Activated naive CD4-positive, alpha-beta T cell treated with Interleukin-2 at 50 U/mL for 16 hours (primary cell): ENCODE measurements around the gene IGFBP3.

Experiments used
- DNase-seq: peaks from one replicate; pipeline ENCODE4 v3.0.0-alpha.2; 2020

Gene IGFBP3

DNA sequence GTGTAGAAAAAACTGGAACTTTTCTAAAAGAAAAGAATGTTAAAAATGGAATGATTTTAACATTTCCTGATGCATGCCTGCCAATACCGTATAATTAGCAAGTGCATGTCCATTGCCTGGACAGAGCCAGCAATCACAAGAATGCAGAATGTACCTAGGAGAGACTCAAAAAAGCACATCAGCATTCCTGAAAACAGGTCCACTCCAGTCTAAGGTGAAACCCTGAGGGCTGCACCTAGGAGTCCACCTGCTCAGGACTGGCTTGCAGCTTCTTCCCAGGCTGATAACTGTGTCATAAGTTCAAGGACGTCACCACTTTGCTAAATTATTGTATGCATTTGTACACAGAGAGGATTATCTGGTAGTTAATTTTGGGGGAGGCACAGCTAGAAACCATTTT is 53.6 kb downstream of the IGFBP3 start:
- no peak for DNase-seq

GRCh38 chr7:45865594-45866410 is 55.3 kb downstream of the IGFBP3 start:
- DNase-seq = no peak

DNA sequence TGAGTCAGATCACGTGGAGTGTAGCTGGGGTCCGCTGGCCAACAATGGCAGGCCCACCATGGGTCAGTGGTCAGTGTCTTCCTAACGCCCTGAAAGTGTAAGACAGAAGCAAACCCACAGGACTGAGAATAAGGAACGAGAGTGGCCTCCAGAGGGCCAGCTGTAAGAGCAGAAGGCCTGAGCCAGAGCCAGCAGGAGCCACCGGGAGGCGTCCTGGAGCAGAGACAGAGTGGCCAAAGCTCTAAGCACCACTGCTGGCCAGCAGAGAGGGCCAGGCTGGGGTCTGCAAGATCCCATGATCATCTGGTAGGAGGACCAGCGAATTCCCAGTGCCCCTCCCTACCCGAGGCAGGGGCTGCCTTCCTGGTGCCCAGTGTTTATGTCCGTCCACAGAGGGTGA is 57.4 kb downstream of the IGFBP3 start:
- no peak for DNase-seq
